ENCODE results near the gene ZNF850. TPM values are rescaled to one million over a fixed set of nuclear protein-coding genes. Genes with fewer than 3 reads are reported as not detected.

Gene ZNF850
- total RNA-seq = 1 to 10 TPM in 3 of 6 experiments, under 1 TPM in 3; 0.68 to 1.1 (median 0.96) TPM
- long read RNA-seq = 0 reads

- TF ChIP-seq POLR2A (IDR thresholded peaks at IDR 0.05) = peak; percentile 37
- TF ChIP-seq CTCF (IDR thresholded peaks at IDR 0.05) = no peak
- H3K36me3 ChIP-seq = no peaks in the 10 kb centered on the region
- H3K27ac ChIP-seq = peak within 1 kb of the TSS; percentile 50 to 77 (median 63)
- intact Hi-C loops (cut with DNase I) = loop anchor here in 1 of 2 donors (10.0 kb wide), 1 partner anchor 72 kb away; no protein-coding TSS in a partner anchor
- ATAC-seq (peak; percentile 94 to 98 (median 96)), DNase-seq (peak; percentile 95 to 97 (median 96))
- H3K4me3 ChIP-seq = peak within 1 kb of the TSS; percentile 64 to 88 (median 70)
- peaks cover 0 to 10% (median 2%) of the 10 kb centered on the region in 4 donors for H3K4me1 ChIP-seq
- WGBS (ENCODE audit: insufficient coverage, low coverage, low lambda C conversion rate, missing lambda C conversion rate) = 1% methylated on average over 22 of the region's 57 CpGs
- H3K27me3 ChIP-seq = no peaks in the 10 kb centered on the region
- H3K9me3 ChIP-seq = peaks cover 0 to 12% (median 0%) of the 10 kb centered on the region in 4 donors
Measured at GRCh38 chr19:36772311-36773222, at the start of gene ZNF850. Gene ZNF850 (minus strand): TSS chr19:36772807. CDS start chr19:36762606, 10,201 bp downstream.

- Histone ChIP-seq H3K4me1 (no peaks in the 10 kb centered on the region), H3K9me3 (peaks cover 3 to 84% (median 57%) of the 10 kb centered on the region in 4 donors), H3K4me3 (no peak overlapping the region), H3K27ac (no peak overlapping the region), H3K36me3 (peaks cover 0 to 59% (median 17%) of the 10 kb centered on the region in 4 donors), H3K27me3 (no peaks in the 10 kb centered on the region)
- intact Hi-C loops (cut with DNase I) = no loop called here
- no peak for ATAC-seq
- TF ChIP-seq CTCF (IDR thresholded peaks at IDR 0.05) (no peak), POLR2A (IDR thresholded peaks at IDR 0.05) (no peak)
- no peak for DNase-seq
- WGBS (ENCODE audit: insufficient coverage, low coverage, low lambda C conversion rate, missing lambda C conversion rate) = 97% methylated on average over 5 of the region's 5 CpGs
Measured at GRCh38 chr19:36821758-36822157, 49.2 kb upstream of the ZNF850 start.

- intact Hi-C loops (cut with DNase I) = no loop called here
- H3K27ac ChIP-seq = no peak overlapping the region
- peaks cover 3 to 93% (median 63%) of the 10 kb centered on the region in 4 donors for H3K9me3 ChIP-seq
- ATAC-seq = no peak
- H3K4me3 ChIP-seq = no peak overlapping the region
- H3K4me1 ChIP-seq = no peaks in the 10 kb centered on the region
- TF ChIP-seq POLR2A (IDR thresholded peaks at IDR 0.05) = no peak
- no peak for TF ChIP-seq CTCF (IDR thresholded peaks at IDR 0.05)
- peaks cover 0 to 51% (median 16%) of the 10 kb centered on the region in 4 donors for H3K36me3 ChIP-seq
- no peak for DNase-seq
- no peaks in the 10 kb centered on the region for H3K27me3 ChIP-seq
- 98% methylated on average over 7 of the region's 7 CpGs for WGBS (ENCODE audit: insufficient coverage, low coverage, low lambda C conversion rate, missing lambda C conversion rate)
Measured at GRCh38 chr19:36819130-36819630, 46.6 kb upstream of the ZNF850 start.

GRCh38 chr19:36807029-36807428 is 34.4 kb upstream of the ZNF850 start:
- H3K36me3 ChIP-seq = peaks cover 0 to 5% (median 3%) of the 10 kb centered on the region in 4 donors
- H3K27me3 ChIP-seq = no peaks in the 10 kb centered on the region
- no peaks in the 10 kb centered on the region for H3K4me1 ChIP-seq
- peaks cover 4 to 53% (median 24%) of the 10 kb centered on the region in 4 donors for H3K9me3 ChIP-seq
- ATAC-seq (no peak), DNase-seq (no peak)
- intact Hi-C loops (cut with DNase I) = no loop called here
- no peak overlapping the region for H3K27ac ChIP-seq
- TF ChIP-seq POLR2A (IDR thresholded peaks at IDR 0.05) (no peak), CTCF (IDR thresholded peaks at IDR 0.05) (no peak)
- no peak overlapping the region for H3K4me3 ChIP-seq
